GM21423 (cell line): ENCODE measurements around the gene LRRC15.
A peak's percentile ranks its signal among the peaks of the same experiment; 100 is the strongest.

ENCODE experiments used
- ATAC-seq: cut with Tn5 transposase; IDR thresholded peaks from one replicate; pipeline ENCODE4 v1.9.1; 2021; ENCODE audit warnings: mild to moderate bottlenecking, moderate library complexity; ENCODE audit not compliant: unreplicated experiment

Gene LRRC15

GRCh38 chr3:194336601-194337355 lies 32.8 kb downstream of the LRRC15 start:
- no peak for ATAC-seq

- ATAC-seq: no peak
These were observed 35.6 kb downstream of the LRRC15 start for GRCh38 chr3:194333981-194334320.

GRCh38 chr3:194333212-194333980 lies 36.1 kb downstream of the LRRC15 start:
- peak; percentile 93 for ATAC-seq

- no peak for ATAC-seq
These were observed 36.7 kb downstream of the LRRC15 start for GRCh38 chr3:194332858-194333211.

GRCh38 chr3:194330579-194330978 lies 39.0 kb downstream of the LRRC15 start:
- no peak for ATAC-seq

GRCh38 chr3:194330160-194330559 lies 39.4 kb downstream of the LRRC15 start:
- ATAC-seq: no peak

- no peak for ATAC-seq
These were observed 40.0 kb downstream of the LRRC15 start for GRCh38 chr3:194329583-194329965.

- no peak for ATAC-seq
These were observed 40.5 kb downstream of the LRRC15 start for GRCh38 chr3:194328942-194329582.

GRCh38 chr3:194328053-194328657 lies 41.4 kb downstream of the LRRC15 start:
- ATAC-seq: no peak

- ATAC-seq: no peak
These were observed 42.1 kb downstream of the LRRC15 start for GRCh38 chr3:194327218-194328052.

- no peak for ATAC-seq
These were observed 42.6 kb downstream of the LRRC15 start for GRCh38 chr3:194326968-194327217.

- ATAC-seq: no peak
These were observed 43.2 kb downstream of the LRRC15 start for GRCh38 chr3:194326192-194326967.

GRCh38 chr3:194325424-194326153 lies 44.0 kb downstream of the LRRC15 start:
- ATAC-seq: no peak

GRCh38 chr3:194324823-194325327 lies 44.7 kb downstream of the LRRC15 start:
- ATAC-seq: no peak

GRCh38 chr3:194323785-194324735 lies 45.5 kb downstream of the LRRC15 start:
- ATAC-seq: peak; percentile 51

- ATAC-seq: no peak
These were observed 46.8 kb downstream of the LRRC15 start for GRCh38 chr3:194322678-194323211.

- ATAC-seq: no peak
These were observed 47.6 kb downstream of the LRRC15 start for GRCh38 chr3:194321693-194322640.
